ENCODE results near the gene SLC16A1. TPM values are rescaled to one million over a fixed set of nuclear protein-coding genes. Genes with fewer than 3 reads are reported as not detected.

SLC16A1 gene
- total and polyA plus RNA-seq, 2 donors (not counting 3 experiments of a cell fraction or from before 2014, with no cell fraction given) = 148 to 188 TPM

GRCh38 chr1:112954945-112955772, 837 bp downstream of the SLC16A1 start:
- peak overlapping the region; percentile 83 for H2AFZ ChIP-seq (ENCODE audit: low read depth, low read length)
- ChIA-PET CTCF (interaction anchor here (0.5 to 2.3 kb wide), 17 partner anchors 8 to 237 kb away, joined by 3 to 22 read pairs (median 5); partner anchors contain the start of gene LRIG2), POLR2A (interaction anchor here (0.5 to 1.7 kb wide), 10 partner anchors 9 to 156 kb away, joined by 3 to 25 read pairs (median 5); partner anchors contain the start of gene LRIG2)
- peak overlapping the region; percentile 97 for H3K9ac ChIP-seq (replicated peaks; ENCODE audit: extremely low read depth, insufficient read depth, low read length)
- no peaks in the 10 kb centered on the region for H3K9me3 ChIP-seq (replicated peaks; ENCODE audit: control insufficient read depth, insufficient read depth, low read length)
- H3K36me3 ChIP-seq (ENCODE audit: control insufficient read depth in 2 of 2, extremely low read depth in 1 of 2, insufficient read depth in 2 of 2, low read length in 2 of 2) = peaks cover 0 to 2% of the 10 kb centered on the region in 2 experiments
- H3K27ac ChIP-seq (ENCODE audit: insufficient read depth, low read depth, low read length) = peak overlapping the region; percentile 89
- H4K20me1 ChIP-seq (replicated peaks; ENCODE audit: control insufficient read depth, extremely low read depth, insufficient read depth, low read length) = peaks cover 12% of the 10 kb centered on the region
- dilution Hi-C loops (cut with MboI; ENCODE audit: extremely low pct_ligation_motif_present, low sequenced_read_pairs) (no loop called here), intact Hi-C loops (cut with micrococcal nuclease) (loop anchor here (1.0 to 5.0 kb wide), 5 partner anchors 74 to 563 kb away; no protein-coding TSS in a partner anchor)
- BruUV-seq (replicated peaks) = TSS peak; percentile 30
- H3K4me1 ChIP-seq (ENCODE audit: control insufficient read depth, extremely low read depth, insufficient read depth, low read length) = peaks cover 42% of the 10 kb centered on the region
- H3K4me3 ChIP-seq (replicated peaks in 1 of 3; ENCODE audit: insufficient read depth in 1 of 3, low read depth in 1 of 3, low read length in 3 of 3) = peak overlapping the region; percentile 82 to 99 (median 91)
- peaks cover 93% of the 10 kb centered on the region for H3K79me2 ChIP-seq (ENCODE audit: control insufficient read depth, insufficient read depth, low read length)
- peak; percentile 80 for DNase-seq (ENCODE audit: low read depth, low spot score)
- no peaks in the 10 kb centered on the region for H3K9me1 ChIP-seq (replicated peaks; ENCODE audit: control insufficient read depth, extremely low read depth, insufficient read depth, low read length)
- no peaks in the 10 kb centered on the region for H3K27me3 ChIP-seq (ENCODE audit: control insufficient read depth in 2 of 2, insufficient read depth in 2 of 2, low read length in 2 of 2)
- peak; percentile 69 for FAIRE-seq
- TF ChIP-seq CTCF (IDR thresholded peaks at IDR 0.05; ENCODE audit: extremely low read depth in 1 of 2, insufficient read depth in 1 of 2, low read depth in 1 of 2, low read length in 2 of 2) (peak in 1 of 2 donors; percentile 8), EZH2 (IDR thresholded peaks at IDR 0.05; ENCODE audit: borderline replicate concordance, low read depth, low read length, severe bottlenecking) (no peak)
- H3K4me2 ChIP-seq (ENCODE audit: insufficient read depth, low read length) = peak overlapping the region; percentile 99

Data from endothelial cell of umbilical vein (primary cell).